Mesenchymal stem cell (in vitro differentiated cells and primary cell): ENCODE results near the gene GUCD1. TPM values are rescaled to one million over a fixed set of nuclear protein-coding genes. Genes with fewer than 3 reads are reported as not detected.
"Not testable (repeated sequence)": the region's sequence is repeated elsewhere in the genome, so short reads cannot be mapped to it uniquely, and the experiment has no call there.

Source experiments
- DNase-seq: peaks from one replicate; pipeline ENCODE4 v3.0.0-alpha.2; 2013
- H2AFZ ChIP-seq: one replicate; pipeline ENCODE4 v1.6.1; 2013; ENCODE audit warnings: low read depth, mild to moderate bottlenecking, control low read depth, inconsistent platforms, low read length, moderate library complexity
- H2AK5ac ChIP-seq: 2 replicates; pipeline ENCODE4 v1.6.1; 2013; ENCODE audit warnings: low read length, moderate library complexity, mild to moderate bottlenecking, inconsistent platforms; ENCODE audit not compliant: severe bottlenecking
- H2BK120ac ChIP-seq: one replicate; pipeline ENCODE4 v1.6.1; 2013; ENCODE audit warnings: low read depth, mild to moderate bottlenecking, inconsistent platforms, low read length, moderate library complexity
- H2BK12ac ChIP-seq, 2 experiments: one replicate each; pipeline ENCODE4 v1.6.1; 2013; ENCODE audit warnings: inconsistent platforms in 2 of 2, low read length in 2 of 2, mild to moderate bottlenecking in 2 of 2, moderate library complexity in 2 of 2, control low read depth in 1 of 2
- H2BK15ac ChIP-seq: one replicate; pipeline ENCODE4 v1.6.1; 2013; ENCODE audit warnings: mild to moderate bottlenecking, low read depth, inconsistent platforms; ENCODE audit not compliant: poor library complexity, severe bottlenecking
- H2BK5ac ChIP-seq: 2 replicates; pipeline ENCODE4 v1.6.1; 2013; ENCODE audit warnings: low read depth, mild to moderate bottlenecking, low read length, control low read depth, inconsistent platforms; ENCODE audit not compliant: poor library complexity, severe bottlenecking
- H3K14ac ChIP-seq, 2 experiments: one replicate each; pipeline ENCODE4 v1.6.1; 2013; ENCODE audit warnings: inconsistent platforms in 2 of 2, low read length in 2 of 2, control low read depth in 1 of 2, mild to moderate bottlenecking in 1 of 2, moderate library complexity in 1 of 2
- H3K18ac ChIP-seq, 2 experiments: one replicate each; pipeline ENCODE4 v1.6.1; 2013; ENCODE audit warnings: inconsistent platforms in 2 of 2, low read length in 2 of 2, control low read depth in 1 of 2, low read depth in 1 of 2, mild to moderate bottlenecking in 1 of 2
- H3K23ac ChIP-seq, 2 experiments: one replicate each; pipeline ENCODE4 v1.6.1; 2013; ENCODE audit warnings: inconsistent platforms in 2 of 2, low read length in 2 of 2, mild to moderate bottlenecking in 2 of 2, moderate library complexity in 2 of 2, control low read depth in 1 of 2
- H3K27ac ChIP-seq: 2 replicates; pipeline ENCODE4 v1.5.1; 2013; ENCODE audit warnings: mild to moderate bottlenecking, moderate library complexity, low read length, control low read depth, inconsistent platforms; ENCODE audit not compliant: poor library complexity, severe bottlenecking
- H3K27me3 ChIP-seq, 2 experiments: 2 replicates each; pipeline versions ENCODE4 v1.6.1 to v1.7.0; 2013; ENCODE audit warnings: low read length in 2 of 2, mild to moderate bottlenecking in 2 of 2, moderate library complexity in 2 of 2, control low read depth in 1 of 2, inconsistent platforms in 1 of 2; ENCODE audit not compliant: control insufficient read depth in 1 of 2, insufficient read depth in 1 of 2
- H3K36me3 ChIP-seq, 2 experiments: 2 replicates each; pipeline versions ENCODE4 v1.6.1 to v1.7.0; 2013; ENCODE audit warnings: low read length in 2 of 2, control low read depth in 1 of 2, inconsistent platforms in 1 of 2, low read depth in 1 of 2, mild to moderate bottlenecking in 1 of 2; ENCODE audit not compliant: insufficient read depth in 2 of 2, control insufficient read depth in 1 of 2
- H3K4ac ChIP-seq, 2 experiments: one replicate each; pipeline ENCODE4 v1.6.1; 2013; ENCODE audit warnings: inconsistent platforms in 2 of 2, low read length in 2 of 2, mild to moderate bottlenecking in 2 of 2, moderate library complexity in 2 of 2, control low read depth in 1 of 2, low read depth in 1 of 2
- H3K4me1 ChIP-seq: 2 replicates; pipeline ENCODE4 v1.6.1; 2013; ENCODE audit warnings: low read depth, low read length, control low read depth; ENCODE audit not compliant: control insufficient read depth, insufficient read depth
- H3K4me2 ChIP-seq: 2 replicates; pipeline ENCODE4 v1.6.1; 2013; ENCODE audit warnings: low read length, mild to moderate bottlenecking, inconsistent platforms; ENCODE audit not compliant: poor library complexity, severe bottlenecking
- H3K4me3 ChIP-seq, 2 experiments: 2 replicates each; pipeline versions ENCODE4 v1.5.1 to v1.7.0; 2013; ENCODE audit warnings: low read length in 2 of 2, mild to moderate bottlenecking in 2 of 2, control low read depth in 1 of 2, low read depth in 1 of 2; ENCODE audit not compliant: insufficient read depth in 1 of 2
- H3K79me1 ChIP-seq: replicated peaks from 2 replicates; pipeline ENCODE4 v1.6.1; 2013; ENCODE audit warnings: mild to moderate bottlenecking, control low read depth, low read length, inconsistent platforms; ENCODE audit not compliant: poor library complexity, severe bottlenecking
- H3K9ac ChIP-seq: 2 replicates; pipeline ENCODE4 v1.7.0; 2013; ENCODE audit warnings: mild to moderate bottlenecking, low read length, moderate library complexity
- H3K9me3 ChIP-seq: 2 replicates; pipeline ENCODE4 v1.7.0; 2013; ENCODE audit warnings: mild to moderate bottlenecking, low read length; ENCODE audit not compliant: control insufficient read depth
- H4K8ac ChIP-seq: one replicate; pipeline ENCODE4 v1.6.1; 2013; ENCODE audit warnings: inconsistent platforms, mild to moderate bottlenecking, low read length, moderate library complexity
- H4K91ac ChIP-seq: one replicate; pipeline ENCODE4 v1.6.1; 2013; ENCODE audit warnings: mild to moderate bottlenecking, low read length, inconsistent platforms
- WGBS: methylation state at CpG from one replicate; pipeline ENCODE4 v1.1.7; 2013; ENCODE audit warnings: mixed read lengths; 5-methylcytosine and 5-hydroxymethylcytosine counted together
- polyA plus RNA-seq, 2 experiments: library from polyadenylated mRNA; stranded (reverse); fragments of 200-250 nt; gene quantifications; one replicate each; pipeline ENCODE4 v1.2.3, GENCODE V29; 2013

Gene GUCD1
- polyA plus RNA-seq (2013, experiment 1 of 2): 72.5 TPM
- polyA plus RNA-seq (2013, experiment 2 of 2): 69.0 TPM

- Histone ChIP-seq H4K91ac (peak within 1 kb of the TSS; percentile 84), H3K9me3 (no peaks in the 10 kb centered on the region), H4K8ac (peak within 1 kb of the TSS; percentile 99), H3K4ac (peak within 1 kb of the TSS; percentile 54 to 96), H3K4me1 (peaks cover 27% of the 10 kb centered on the region), H3K14ac (peak within 1 kb of the TSS in 1 of 2 experiments; percentile 97), H3K36me3 (peaks cover 27 to 44% of the 10 kb centered on the region in 2 experiments), H2BK120ac (peak within 1 kb of the TSS; percentile 80), H3K9ac (peak within 1 kb of the TSS; percentile 100), H2BK12ac (peak within 1 kb of the TSS; percentile 65 to 74), H3K18ac (peak within 1 kb of the TSS; percentile 81 to 98), H3K79me1 (peaks cover 19% of the 10 kb centered on the region), H2AFZ (peak within 1 kb of the TSS; percentile 79), H3K4me2 (peak within 1 kb of the TSS; percentile 95), H3K27ac (peak within 1 kb of the TSS; percentile 86), H2BK5ac (peak within 1 kb of the TSS; percentile 49), H2AK5ac (no peak within 1 kb of the TSS), H3K23ac (peak within 1 kb of the TSS in 1 of 2 experiments; percentile 89), H2BK15ac (peak within 1 kb of the TSS; percentile 97), H3K4me3 (peak within 1 kb of the TSS; percentile 84 to 98), H3K27me3 (no peaks in the 10 kb centered on the region)
- under 1% methylated on average over 60 of the region's 64 CpGs for WGBS
- peak; percentile 72 for DNase-seq
Measured at GRCh38 chr22:24554313-24555164, at the start of gene GUCD1. Gene GUCD1, minus strand, starts transcription at chr22:24555138. Its CDS starts 147 bp downstream, at chr22:24554991.

- Histone ChIP-seq H3K4me1 (peaks cover 57% of the 10 kb centered on the region), H3K18ac (peak overlapping the region in 1 of 2 experiments; percentile 54), H3K27ac (peak overlapping the region; percentile 72), H2BK120ac (peak overlapping the region; percentile 34), H3K4me2 (peak overlapping the region; percentile 33), H2BK12ac (peak overlapping the region in 1 of 2 experiments; percentile 15)
- H2AFZ ChIP-seq, H4K8ac ChIP-seq, H3K9ac ChIP-seq, H2BK15ac ChIP-seq, H3K23ac ChIP-seq, H3K9me3 ChIP-seq, H3K79me1 ChIP-seq, H3K27me3 ChIP-seq, H3K14ac ChIP-seq, H2AK5ac ChIP-seq, H2BK5ac ChIP-seq, H3K4me3 ChIP-seq, H3K4ac ChIP-seq, H4K91ac ChIP-seq, H3K36me3 ChIP-seq: not testable (repeated sequence)
- 9% methylated on average over 8 of the region's 18 CpGs for WGBS
- peak; percentile 45 for DNase-seq
Measured at GRCh38 chr22:24603770-24604629, 49.1 kb upstream of the GUCD1 start.

- H3K4me3 ChIP-seq, H3K9ac ChIP-seq, H3K36me3 ChIP-seq, H3K27me3 ChIP-seq, H2AFZ ChIP-seq, H3K79me1 ChIP-seq, H3K14ac ChIP-seq, H2BK15ac ChIP-seq, H3K23ac ChIP-seq, H3K9me3 ChIP-seq: not testable (repeated sequence)
- peak within 1 kb of the TSS; percentile 61 for H4K91ac ChIP-seq
- H3K27ac ChIP-seq: peak within 1 kb of the TSS; percentile 72
- 48% methylated on average over 21 of the region's 22 CpGs for whole genome bisulfite sequencing
- DNase-seq: peak; percentile 14
- peak within 1 kb of the TSS in 1 of 2 experiments; percentile 82 for H2BK12ac ChIP-seq
- H2BK120ac ChIP-seq: peak within 1 kb of the TSS; percentile 61
- peak within 1 kb of the TSS; percentile 66 for H2BK5ac ChIP-seq
- peak within 1 kb of the TSS; percentile 28 for H4K8ac ChIP-seq
- H3K4me1 ChIP-seq: peaks cover 53% of the 10 kb centered on the region
- H3K18ac ChIP-seq: peak within 1 kb of the TSS; percentile 33 to 54
- peak within 1 kb of the TSS; percentile 33 for H3K4me2 ChIP-seq
- H3K4ac ChIP-seq: peak within 1 kb of the TSS in 1 of 2 experiments; percentile 58
- H2AK5ac ChIP-seq: peak within 1 kb of the TSS; percentile 80
Measured at GRCh38 chr22:24602847-24603769, 48.2 kb upstream of the GUCD1 start, which contains the start of gene GGT1. Gene GGT1, plus strand, starts transcription at chr22:24603193. Its CDS starts 7,889 bp downstream, at chr22:24611082.
